BLaER1 treated with 17β-estradiol and CSF1 and Interleukin-3, amounts not matched to agents 10 nM and 100 nM (cell line): ENCODE data around the gene ARFIP2.

Experiments
- H3K27ac ChIP-seq, 11 experiments: shearing (Covaris generic); formaldehyde crosslinking; 2 replicates each; pipeline ENCODE4 v1.8.1; 2022
- H3K27me3 ChIP-seq, 11 experiments: shearing (Covaris generic); formaldehyde crosslinking; 2 replicates each; pipeline ENCODE4 v1.8.1; 2022
- H3K36me3 ChIP-seq, 11 experiments: shearing (Covaris generic); formaldehyde crosslinking; 2 replicates each; pipeline ENCODE4 v1.8.1; 2022
- H3K4me1 ChIP-seq, 10 experiments: shearing (Covaris generic); formaldehyde crosslinking; 2 replicates each; pipeline ENCODE4 v1.8.1; 2022
- H3K4me2 ChIP-seq, 11 experiments: shearing (Covaris generic); formaldehyde crosslinking; 2 replicates each; pipeline ENCODE4 v1.8.1; 2022
- H3K4me3 ChIP-seq, 10 experiments: shearing (Covaris generic); formaldehyde crosslinking; 2 replicates each; pipeline ENCODE4 v1.8.1; 2022
- H3K9ac ChIP-seq, 11 experiments: shearing (Covaris generic); formaldehyde crosslinking; 2 replicates each; pipeline ENCODE4 v1.8.1; 2022
- H3K9me3 ChIP-seq, 11 experiments: shearing (Covaris generic); formaldehyde crosslinking; replicated peaks in 1 of 11; 2 replicates each; pipeline ENCODE4 v1.8.1; 2022
- H4K20me1 ChIP-seq, 11 experiments: shearing (Covaris generic); formaldehyde crosslinking; 2 replicates each; pipeline ENCODE4 v1.8.1; 2022
- Cebpa-rat ChIP-seq, 11 experiments: shearing (Covaris generic); IDR thresholded peaks; 2 replicates each; pipeline ENCODE4 v1.8.1; 2022

The ARFIP2 gene

DNA sequence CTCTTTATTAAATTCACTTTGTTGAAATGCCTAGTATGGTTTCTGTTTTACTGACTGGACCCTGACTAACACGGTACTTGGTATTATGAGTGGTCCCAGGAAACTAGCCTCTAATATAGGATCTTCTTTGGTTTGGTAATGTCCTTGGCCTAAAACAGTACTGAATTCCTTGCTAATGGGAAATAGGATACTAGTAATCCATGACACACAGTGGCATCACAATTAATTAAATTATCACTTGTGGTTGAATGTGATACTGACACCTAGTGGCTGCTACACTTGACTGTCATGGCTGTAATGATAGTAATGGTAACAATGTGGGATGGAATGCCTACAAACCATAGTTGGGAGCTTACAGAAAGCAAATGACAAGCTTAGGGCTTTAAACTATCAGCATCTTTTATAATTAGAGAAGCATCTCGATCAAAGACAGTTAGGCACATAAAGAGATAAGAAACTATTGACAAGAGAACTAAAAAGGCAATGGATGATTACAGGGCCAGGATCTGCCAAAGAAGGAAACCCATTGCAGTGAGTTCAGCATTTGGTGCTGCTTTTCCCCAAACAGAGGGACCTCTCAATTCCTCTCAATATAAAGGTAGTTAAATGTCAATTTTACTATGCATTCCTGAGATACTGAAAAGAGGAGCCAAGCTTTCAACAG lies 24.6 kb upstream of the ARFIP2 start:
- no peak overlapping the region for H3K27ac ChIP-seq
- H3K9ac ChIP-seq: no peak overlapping the region
- TF ChIP-seq Cebpa-rat (IDR thresholded peaks at IDR 0.05): no peak

DNA sequence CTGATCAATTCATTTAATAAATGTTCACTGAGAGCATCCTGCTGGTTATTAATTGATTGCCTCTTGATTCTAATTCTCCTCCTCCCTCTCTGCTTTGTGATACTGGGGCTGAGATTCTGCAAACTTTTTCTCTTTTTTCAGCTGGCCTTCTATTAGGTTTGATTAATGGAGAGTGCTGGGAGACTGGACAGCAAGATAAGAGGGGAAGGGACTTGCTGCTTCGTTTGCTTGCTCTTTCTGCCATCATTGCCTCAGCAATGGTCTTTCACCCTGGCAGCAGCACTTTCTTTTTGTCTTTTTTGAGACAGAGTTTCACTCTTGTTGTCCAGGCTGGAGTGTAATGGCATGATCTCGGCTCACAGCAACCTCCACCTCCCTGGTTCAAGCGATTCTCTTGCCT lies 23.0 kb upstream of the ARFIP2 start:
- Histone ChIP-seq H4K20me1 (no peaks in the 10 kb centered on the region), H3K4me3 (no peak overlapping the region), H3K9me3 (no peaks in the 10 kb centered on the region), H3K9ac (no peak overlapping the region), H3K27ac (no peak overlapping the region), H3K4me1 (0 out of 20 replicates have a peak, but pooled peaks cover 0 to 4% (median 0%) of the 10 kb centered on the region in 10 experiments), H3K36me3 (peaks cover 16 to 66% (median 47%) of the 10 kb centered on the region in 11 experiments; a peak in 21 of 22 replicates), H3K4me2 (no peak overlapping the region), H3K27me3 (no peaks in the 10 kb centered on the region)
- no peak for TF ChIP-seq Cebpa-rat (IDR thresholded peaks at IDR 0.05)

More for the DNA sequence above, 24.6 kb upstream of the ARFIP2 start:
- no peak overlapping the region for H3K4me2 ChIP-seq
- H3K27me3 ChIP-seq: no peaks in the 10 kb centered on the region
- no peaks in the 10 kb centered on the region for H3K9me3 ChIP-seq
- 0 out of 20 replicates have a peak, but pooled peaks cover 0 to 4% (median 0%) of the 10 kb centered on the region in 10 experiments for H3K4me1 ChIP-seq
- no peaks in the 10 kb centered on the region for H4K20me1 ChIP-seq
- peaks cover 16 to 69% (median 42%) of the 10 kb centered on the region in 11 experiments for H3K36me3 ChIP-seq
- H3K4me3 ChIP-seq: no peak overlapping the region

DNA sequence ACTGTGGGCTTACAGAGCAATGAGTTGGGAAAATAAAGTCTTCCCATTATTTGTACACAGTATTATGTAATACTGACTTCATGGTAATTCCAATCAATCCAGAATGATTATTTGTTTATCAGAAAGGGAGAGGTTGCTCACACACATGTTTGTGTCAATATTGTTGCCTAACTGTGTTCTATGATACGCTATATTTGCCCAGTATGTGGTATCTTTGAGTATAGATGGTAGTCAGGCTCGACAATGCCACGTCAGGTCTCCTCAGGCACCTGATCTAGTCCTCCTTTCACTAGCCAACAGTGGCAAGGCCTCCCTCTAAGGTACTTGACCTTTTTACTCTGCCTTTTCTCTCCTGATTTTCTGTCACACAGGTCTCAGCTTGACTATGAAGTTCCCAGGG lies 21.3 kb upstream of the ARFIP2 start:
- Histone ChIP-seq H3K9ac (no peak overlapping the region), H3K9me3 (no peaks in the 10 kb centered on the region), H3K4me2 (no peak overlapping the region), H3K36me3 (peaks cover 32 to 77% (median 61%) of the 10 kb centered on the region in 11 experiments; a peak in 21 of 22 replicates), H3K27me3 (no peaks in the 10 kb centered on the region), H3K27ac (no peak overlapping the region), H3K4me1 (0 out of 20 replicates have a peak, but pooled peaks cover 0 to 4% (median 0%) of the 10 kb centered on the region in 10 experiments), H3K4me3 (no peak overlapping the region), H4K20me1 (peaks cover 0 to 11% (median 0%) of the 10 kb centered on the region in 11 experiments; a peak in 2 of 22 replicates)
- TF ChIP-seq Cebpa-rat (IDR thresholded peaks at IDR 0.05): no peak

DNA sequence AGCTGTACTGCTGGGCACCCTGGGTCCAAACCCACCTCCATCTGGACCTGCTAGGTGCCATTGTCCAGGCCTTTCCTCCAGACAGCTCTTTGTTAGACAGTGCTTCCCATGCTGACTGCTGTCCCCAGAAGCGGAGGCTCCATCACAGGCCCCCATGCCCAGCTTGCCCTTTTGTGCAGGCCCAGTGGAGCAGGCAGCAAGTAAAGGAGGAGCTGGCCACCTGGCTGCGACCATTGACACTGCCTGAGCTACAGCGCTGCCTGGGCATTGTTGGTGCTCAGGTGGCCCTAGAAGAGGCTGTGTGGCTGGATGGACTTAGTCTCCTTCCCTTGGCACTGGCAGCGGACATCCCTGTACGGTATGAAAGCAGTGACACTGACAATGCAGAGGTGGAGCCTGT lies 17.4 kb upstream of the ARFIP2 start:
- Histone ChIP-seq H3K27ac (no peak overlapping the region), H3K36me3 (peaks cover 47 to 88% (median 72%) of the 10 kb centered on the region in 11 experiments), H4K20me1 (peaks cover 0 to 19% (median 0%) of the 10 kb centered on the region in 11 experiments; a peak in 3 of 22 replicates), H3K9me3 (no peaks in the 10 kb centered on the region), H3K9ac (no peak overlapping the region), H3K4me1 (no peaks in the 10 kb centered on the region), H3K4me2 (no peak overlapping the region), H3K27me3 (no peaks in the 10 kb centered on the region), H3K4me3 (no peak overlapping the region)
- TF ChIP-seq Cebpa-rat (IDR thresholded peaks at IDR 0.05): no peak

DNA sequence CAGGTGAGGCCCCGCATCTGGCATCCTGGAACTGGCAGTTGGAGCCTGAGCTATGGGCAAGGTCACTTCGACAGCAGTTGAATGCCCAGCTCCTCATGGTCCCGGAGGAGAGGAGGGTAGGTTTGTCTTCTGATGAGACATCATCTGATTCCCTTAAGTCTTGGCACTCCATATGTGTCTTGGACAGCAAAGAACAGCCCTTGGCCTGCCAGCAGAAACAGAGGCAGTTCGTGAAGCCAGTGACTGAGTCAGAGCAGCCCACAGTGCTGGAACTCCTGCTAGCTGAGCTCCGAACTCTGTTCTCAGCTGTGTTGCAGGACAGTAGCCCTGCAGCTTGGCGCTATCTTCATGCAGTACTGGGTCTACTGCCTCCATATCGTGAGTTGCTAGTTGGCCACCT lies 17.0 kb upstream of the ARFIP2 start:
- no peak overlapping the region for H3K4me2 ChIP-seq
- H3K36me3 ChIP-seq: peaks cover 47 to 88% (median 76%) of the 10 kb centered on the region in 11 experiments
- no peak for TF ChIP-seq Cebpa-rat (IDR thresholded peaks at IDR 0.05)
- no peaks in the 10 kb centered on the region for H3K9me3 ChIP-seq
- no peak overlapping the region for H3K27ac ChIP-seq
- H3K9ac ChIP-seq: no peak overlapping the region
- H3K27me3 ChIP-seq: no peaks in the 10 kb centered on the region
- H3K4me3 ChIP-seq: no peak overlapping the region
- H4K20me1 ChIP-seq: peaks cover 0 to 19% (median 0%) of the 10 kb centered on the region in 11 experiments; a peak in 3 of 22 replicates
- H3K4me1 ChIP-seq: no peaks in the 10 kb centered on the region

DNA sequence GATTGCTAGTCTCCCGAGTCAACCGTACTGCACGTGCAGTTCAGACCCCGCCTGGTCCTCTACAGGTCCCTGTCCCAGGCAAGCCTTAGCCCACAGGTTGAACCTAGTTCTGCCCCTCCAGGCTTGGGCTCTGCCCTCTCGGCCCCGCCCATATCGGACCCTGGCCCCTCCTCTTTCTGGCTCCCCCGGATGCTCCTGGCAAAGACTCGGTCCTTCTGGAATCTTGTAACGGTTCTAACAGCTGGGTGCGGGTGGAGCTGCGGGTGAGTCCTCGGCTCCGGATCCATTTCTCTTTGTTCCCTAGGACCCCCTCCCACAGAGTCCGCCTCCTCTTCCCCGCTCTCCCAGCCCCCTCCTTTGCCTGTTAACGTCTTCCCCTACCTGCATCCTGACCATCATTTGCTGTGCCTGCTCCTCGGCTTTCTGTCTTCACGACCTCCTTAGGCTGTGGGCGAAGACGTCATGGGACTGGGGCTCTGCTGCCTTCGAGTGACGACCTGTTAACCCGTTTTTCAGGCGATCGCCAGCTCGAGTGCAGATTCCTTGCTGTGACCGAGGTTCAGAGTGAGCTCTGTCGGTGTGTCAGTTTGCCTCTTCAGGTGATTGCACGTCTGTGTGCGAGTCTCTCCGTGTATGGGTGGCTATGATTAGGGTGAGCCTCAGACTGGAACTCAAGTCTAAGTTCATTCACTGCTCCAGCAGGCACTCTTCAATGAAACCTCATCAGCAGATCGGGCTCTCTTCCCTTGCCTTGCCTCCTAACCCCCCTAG lies 16.1 kb upstream of the ARFIP2 start, which contains the start of gene DNHD1:
Gene DNHD1 (plus strand): TSS at position 212 of the 771 bp plus-strand sequence. CDS start 936 bp downstream, outside the sequence.
- H3K36me3 ChIP-seq: peaks cover 49 to 88% (median 73%) of the 10 kb centered on the region in 11 experiments
- TF ChIP-seq Cebpa-rat (IDR thresholded peaks at IDR 0.05): no peak
- H3K4me1 ChIP-seq: no peaks in the 10 kb centered on the region
- no peak within 1 kb of the TSS for H3K4me3 ChIP-seq
- no peaks in the 10 kb centered on the region for H3K9me3 ChIP-seq
- peaks cover 0 to 19% (median 0%) of the 10 kb centered on the region in 11 experiments; a peak in 3 of 22 replicates for H4K20me1 ChIP-seq
- H3K9ac ChIP-seq: no peak within 1 kb of the TSS
- no peaks in the 10 kb centered on the region for H3K27me3 ChIP-seq
- no peak within 1 kb of the TSS for H3K4me2 ChIP-seq
- no peak within 1 kb of the TSS for H3K27ac ChIP-seq

DNA sequence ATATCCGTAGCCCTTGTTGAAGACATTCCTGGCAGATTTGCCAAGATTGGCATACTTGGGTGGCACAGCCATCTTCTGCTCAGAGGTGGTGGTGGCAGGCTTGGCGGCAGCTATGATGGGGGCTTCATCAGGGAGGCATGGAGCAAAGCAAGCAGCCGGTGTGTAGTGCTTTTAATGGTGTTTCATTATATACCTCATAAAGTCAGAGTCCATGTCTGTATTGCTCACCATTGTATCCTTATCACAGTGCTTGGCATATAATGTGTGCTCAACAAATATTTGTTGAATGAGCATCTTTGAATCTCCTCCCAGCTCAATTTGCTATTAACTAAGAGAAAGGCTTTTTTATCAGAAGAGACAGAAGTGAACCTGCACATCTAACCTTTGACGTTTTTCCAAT lies 8.2 kb upstream of the ARFIP2 start:
- H4K20me1 ChIP-seq: peaks cover 0 to 56% (median 9%) of the 10 kb centered on the region in 11 experiments; a peak in 10 of 22 replicates
- H3K27me3 ChIP-seq: no peaks in the 10 kb centered on the region
- no peak overlapping the region for H3K9ac ChIP-seq
- peaks cover 0 to 10% (median 0%) of the 10 kb centered on the region in 10 experiments; a peak in 1 of 20 replicates for H3K4me1 ChIP-seq
- no peak overlapping the region for H3K4me2 ChIP-seq
- peaks cover 81 to 100% (median 92%) of the 10 kb centered on the region in 11 experiments for H3K36me3 ChIP-seq
- no peaks in the 10 kb centered on the region for H3K9me3 ChIP-seq
- H3K27ac ChIP-seq: no peak overlapping the region
- no peak for TF ChIP-seq Cebpa-rat (IDR thresholded peaks at IDR 0.05)
- H3K4me3 ChIP-seq: no peak overlapping the region

DNA sequence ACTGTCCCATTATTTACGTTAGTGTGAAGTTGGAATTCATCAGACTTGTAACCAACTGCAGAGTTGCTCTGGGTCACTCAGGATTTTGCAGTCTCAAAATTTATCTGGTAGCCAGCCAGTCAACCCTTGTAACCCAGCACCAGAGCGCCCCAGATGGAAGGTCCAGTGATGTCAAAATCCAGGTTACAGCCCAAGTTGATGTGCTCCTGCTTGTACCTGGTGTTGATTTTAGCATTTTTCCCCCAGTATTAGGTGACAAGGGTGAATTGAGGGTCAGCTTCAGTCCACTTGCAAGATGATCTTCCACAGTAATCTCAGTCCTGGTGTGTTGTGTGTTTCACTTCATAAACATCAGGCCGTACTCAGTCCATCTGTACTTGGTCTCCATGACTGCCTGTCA lies 7.7 kb upstream of the ARFIP2 start:
- H3K36me3 ChIP-seq: peaks cover 81 to 100% (median 92%) of the 10 kb centered on the region in 11 experiments
- H3K9ac ChIP-seq: no peak overlapping the region
- H3K27ac ChIP-seq: no peak overlapping the region
- no peaks in the 10 kb centered on the region for H3K9me3 ChIP-seq
- no peaks in the 10 kb centered on the region for H3K27me3 ChIP-seq
- TF ChIP-seq Cebpa-rat (IDR thresholded peaks at IDR 0.05): no peak
- no peak overlapping the region for H3K4me3 ChIP-seq
- peaks cover 0 to 56% (median 14%) of the 10 kb centered on the region in 11 experiments; a peak in 10 of 22 replicates for H4K20me1 ChIP-seq
- H3K4me1 ChIP-seq: peaks cover 0 to 10% (median 0%) of the 10 kb centered on the region in 10 experiments; a peak in 3 of 20 replicates
- H3K4me2 ChIP-seq: no peak overlapping the region

DNA sequence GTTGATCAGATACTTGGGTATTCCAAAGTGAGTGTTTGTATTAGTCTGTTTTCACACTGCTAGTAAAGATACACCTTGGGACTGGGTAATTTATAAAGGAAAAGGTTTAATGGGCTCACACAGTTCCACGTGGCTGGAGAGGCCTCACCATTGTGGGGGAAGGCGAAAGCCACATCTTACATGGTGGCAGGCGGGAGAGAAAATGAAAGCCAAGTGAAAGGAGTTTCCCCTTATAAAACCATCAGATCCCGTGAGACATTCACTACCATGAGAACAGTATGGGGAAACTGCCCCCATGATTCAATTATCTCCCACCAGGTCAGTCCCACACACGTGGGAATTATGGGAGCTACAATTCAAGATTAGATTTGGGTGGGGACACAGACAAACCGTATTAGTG lies 7.2 kb upstream of the ARFIP2 start:
- Histone ChIP-seq H3K4me2 (no peak overlapping the region), H3K9ac (no peak overlapping the region), H3K9me3 (no peaks in the 10 kb centered on the region), H3K4me3 (no peak overlapping the region), H3K36me3 (peaks cover 81 to 100% (median 92%) of the 10 kb centered on the region in 11 experiments), H3K27ac (no peak overlapping the region), H3K4me1 (peaks cover 0 to 12% (median 1%) of the 10 kb centered on the region in 10 experiments; a peak in 9 of 20 replicates), H3K27me3 (no peaks in the 10 kb centered on the region), H4K20me1 (peaks cover 0 to 57% (median 13%) of the 10 kb centered on the region in 11 experiments; a peak in 10 of 22 replicates)
- no peak for TF ChIP-seq Cebpa-rat (IDR thresholded peaks at IDR 0.05)
